Activated T-cell treated with anti-CD3 and anti-CD28 coated beads, Interleukin-2, amount 50 U/mL, for 24 hours (primary cell): ENCODE results near the gene TMC2.
"Not testable (repeated sequence)": the region's sequence is repeated elsewhere in the genome, so short reads cannot be mapped to it uniquely, and the experiment has no call there.

ENCODE experiments used
- DNase-seq: peaks from one replicate; pipeline ENCODE4 v3.0.0-alpha.2; 2020
- H3K27ac Mint-ChIP-seq: 2 replicates; pipeline ENCODE4 v1.8.0; 2020; ENCODE audit warnings: mild to moderate bottlenecking, mixed read lengths
- H3K27me3 Mint-ChIP-seq: 2 replicates; pipeline ENCODE4 v1.8.0; 2020; ENCODE audit warnings: mixed read lengths
- H3K36me3 Mint-ChIP-seq: 2 replicates; pipeline ENCODE4 v1.8.0; 2020; ENCODE audit warnings: low read depth, mixed read lengths
- H3K4me1 Mint-ChIP-seq: 2 replicates; pipeline ENCODE4 v1.8.0; 2020; ENCODE audit warnings: low read depth, mixed read lengths
- H3K4me3 Mint-ChIP-seq: 2 replicates; pipeline ENCODE4 v1.8.0; 2020; ENCODE audit warnings: mild to moderate bottlenecking, moderate library complexity, mixed read lengths
- H3K9me3 Mint-ChIP-seq: 2 replicates; pipeline ENCODE4 v1.8.0; 2020; ENCODE audit warnings: mixed read lengths

The TMC2 gene

DNA sequence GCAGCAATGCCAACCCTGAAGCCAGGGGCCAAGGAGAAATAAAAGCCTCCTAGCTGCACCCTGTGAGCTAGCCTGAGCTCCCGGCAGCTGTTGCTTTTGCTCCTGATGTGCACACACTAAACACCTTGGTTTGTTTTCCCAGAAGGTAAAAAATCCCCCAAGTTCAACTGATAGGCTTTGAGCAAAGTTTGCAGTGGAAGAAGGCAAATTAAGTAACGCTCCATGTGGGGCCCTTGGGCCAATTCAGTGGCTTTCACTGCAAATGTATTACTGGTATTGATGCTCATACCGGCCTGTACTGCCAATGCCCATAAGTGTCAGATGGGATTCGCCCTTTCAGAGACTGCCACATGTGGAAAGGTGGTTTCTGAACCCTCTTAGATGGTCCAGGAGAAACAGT lies 137.1 kb downstream of the TMC2 start:
- no peak for DNase-seq
- Mint-ChIP-seq H3K27me3 (no peaks in the 10 kb centered on the region), H3K4me3 (no peak overlapping the region), H3K9me3 (no peaks in the 10 kb centered on the region), H3K36me3 (no peaks in the 10 kb centered on the region), H3K4me1 (no peaks in the 10 kb centered on the region), H3K27ac (no peak overlapping the region)

DNA sequence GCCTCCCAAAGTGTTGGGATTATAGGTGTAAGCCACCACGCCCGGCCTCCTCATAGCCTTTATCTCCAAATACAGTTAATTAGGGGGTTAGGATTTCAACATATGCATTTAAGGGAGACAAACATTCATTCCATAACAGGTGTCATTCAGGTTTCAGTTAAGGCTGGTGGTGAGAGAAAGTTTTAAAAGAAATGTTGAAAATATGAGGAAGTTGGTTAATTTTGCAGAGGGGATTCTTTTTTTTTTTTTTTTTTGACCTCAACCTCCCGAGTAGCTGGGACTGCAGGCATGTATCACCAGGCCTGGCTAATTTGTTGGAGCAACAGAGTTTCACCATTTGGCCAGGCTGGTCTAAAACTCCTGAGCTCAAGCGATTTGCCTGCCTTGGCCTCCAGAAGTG lies 143.7 kb downstream of the TMC2 start:
- Mint-ChIP-seq H3K36me3 (no peaks in the 10 kb centered on the region), H3K27ac (no peak overlapping the region), H3K4me1 (no peaks in the 10 kb centered on the region), H3K27me3 (peaks cover 26% of the 10 kb centered on the region), H3K4me3 (no peak overlapping the region), H3K9me3 (no peaks in the 10 kb centered on the region)
- DNase-seq: no peak

DNA sequence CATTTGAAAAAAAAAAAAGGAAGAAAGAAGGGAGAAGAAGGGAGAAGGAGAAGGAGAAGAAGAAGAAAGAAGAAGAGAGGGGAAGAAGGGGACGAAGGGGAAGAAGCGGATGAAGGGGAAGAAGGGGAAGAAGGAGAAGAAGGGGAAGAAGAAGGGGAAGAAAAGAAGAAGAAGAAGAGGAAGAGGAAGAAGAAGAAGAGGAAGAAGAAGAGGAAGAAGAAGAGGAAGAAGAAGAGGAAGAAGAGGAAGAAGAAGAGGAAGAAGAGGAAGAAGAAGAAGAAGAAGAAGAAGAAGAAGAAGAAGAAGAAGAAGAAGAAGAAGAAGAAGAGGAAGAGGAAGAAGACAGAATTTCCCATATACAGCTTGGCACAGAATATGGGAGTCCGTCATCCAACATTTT lies 145.7 kb downstream of the TMC2 start:
- not testable (repeated sequence) for H3K4me3 Mint-ChIP-seq, DNase-seq, H3K27ac Mint-ChIP-seq, H3K4me1 Mint-ChIP-seq, H3K9me3 Mint-ChIP-seq, H3K36me3 Mint-ChIP-seq
- peaks cover 26% of the 10 kb centered on the region for H3K27me3 Mint-ChIP-seq

DNA sequence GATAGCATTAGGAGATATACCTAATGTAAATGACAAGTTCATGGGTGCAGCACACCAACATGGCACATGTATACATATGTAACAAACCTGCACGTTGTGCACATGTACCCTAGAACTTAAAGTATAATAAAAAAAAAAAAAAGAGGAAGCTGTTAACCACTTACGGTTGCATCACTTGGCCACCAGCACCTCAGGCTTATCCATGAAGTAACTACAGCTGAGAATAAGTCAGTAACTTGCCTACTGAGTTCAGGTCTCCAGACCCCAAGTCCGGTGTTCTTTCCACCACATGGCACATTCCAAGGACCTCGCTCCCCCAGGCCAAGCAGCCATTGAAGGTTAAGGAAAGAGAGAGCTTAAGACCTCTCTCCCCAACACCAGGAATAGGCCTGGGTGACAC lies 148.4 kb downstream of the TMC2 start:
- H3K4me3 Mint-ChIP-seq, DNase-seq, H3K27ac Mint-ChIP-seq, H3K9me3 Mint-ChIP-seq, H3K36me3 Mint-ChIP-seq: not testable (repeated sequence)
- Mint-ChIP-seq H3K27me3 (peaks cover 23% of the 10 kb centered on the region), H3K4me1 (peaks cover 11% of the 10 kb centered on the region)

DNA sequence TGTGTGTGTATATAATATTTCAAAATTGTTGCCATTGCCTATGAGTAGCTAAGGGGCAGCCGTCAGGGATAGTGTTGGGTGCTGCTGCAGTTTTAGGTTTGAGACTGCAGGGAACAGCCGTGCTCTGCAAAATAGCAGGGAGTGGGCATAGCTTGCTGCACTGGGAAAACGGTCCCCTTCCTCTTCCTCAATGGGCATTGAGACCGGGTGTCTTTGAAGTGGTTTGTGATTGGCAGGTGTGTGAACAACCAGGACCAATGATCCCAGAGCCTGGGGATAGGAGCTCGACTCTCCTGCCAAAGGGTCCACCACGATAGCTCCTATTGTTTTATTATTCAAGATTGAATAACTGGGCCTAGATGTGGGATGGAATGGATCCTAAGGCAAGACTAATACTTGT lies 151.1 kb downstream of the TMC2 start:
- no peak for DNase-seq
- Mint-ChIP-seq H3K36me3 (no peaks in the 10 kb centered on the region), H3K9me3 (no peaks in the 10 kb centered on the region), H3K27ac (no peak overlapping the region), H3K4me3 (no peak overlapping the region), H3K27me3 (peaks cover 26% of the 10 kb centered on the region), H3K4me1 (peaks cover 20% of the 10 kb centered on the region)

DNA sequence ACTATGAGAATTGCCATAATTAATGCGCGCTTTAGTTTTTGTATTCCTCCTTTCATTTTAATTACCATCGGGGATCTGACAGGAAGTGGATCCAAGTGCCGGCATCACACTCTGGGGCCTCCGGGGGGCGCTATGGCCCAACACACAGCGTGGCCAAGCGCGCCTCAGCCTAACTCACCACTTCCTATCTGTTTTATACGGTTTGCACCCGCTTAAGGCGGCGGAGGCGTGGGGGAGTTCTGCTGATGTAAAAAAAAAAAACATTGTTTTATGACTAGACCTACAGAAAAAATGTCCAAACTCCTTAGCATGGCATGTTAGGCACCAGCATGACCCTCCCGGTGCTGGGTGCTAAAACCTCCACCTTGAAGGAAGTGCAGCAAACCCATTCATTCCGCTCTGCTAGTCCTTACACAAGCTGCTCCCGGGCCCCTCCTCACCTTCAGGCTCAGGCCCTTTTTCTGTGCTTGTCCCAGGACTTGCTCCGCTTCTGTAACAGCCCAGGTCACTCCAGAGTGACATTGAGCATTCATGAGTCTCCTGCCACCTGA lies 151.7 kb downstream of the TMC2 start:
- Mint-ChIP-seq H3K4me3 (peak overlapping the region; percentile 36), H3K27me3 (peaks cover 22% of the 10 kb centered on the region), H3K4me1 (peaks cover 20% of the 10 kb centered on the region), H3K9me3 (no peaks in the 10 kb centered on the region), H3K36me3 (no peaks in the 10 kb centered on the region), H3K27ac (no peak overlapping the region)
- DNase-seq: peak; percentile 83

DNA sequence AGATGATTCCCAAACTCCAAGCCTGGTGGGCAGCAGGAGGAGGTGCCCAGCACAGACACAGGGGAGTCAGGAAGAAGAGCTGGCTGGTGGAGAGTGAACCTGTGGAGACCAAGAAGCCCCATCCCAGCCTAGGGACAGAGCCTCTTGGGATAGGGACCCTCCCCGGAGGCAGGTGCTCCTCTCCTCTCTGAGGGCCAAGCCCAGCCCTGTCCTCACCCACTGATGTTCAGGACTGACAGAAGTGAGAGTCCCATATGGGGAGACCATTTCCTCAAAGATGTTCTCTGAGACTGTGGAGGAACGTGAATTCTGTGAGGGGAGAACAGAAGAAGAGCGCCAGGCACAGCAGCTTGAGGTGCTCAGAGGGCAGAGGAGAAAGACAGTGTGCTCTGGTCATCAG lies 153.8 kb downstream of the TMC2 start:
- no peaks in the 10 kb centered on the region for H3K9me3 Mint-ChIP-seq
- peaks cover 20% of the 10 kb centered on the region for H3K4me1 Mint-ChIP-seq
- H3K27me3 Mint-ChIP-seq: peaks cover 33% of the 10 kb centered on the region
- H3K4me3 Mint-ChIP-seq: no peak overlapping the region
- no peak overlapping the region for H3K27ac Mint-ChIP-seq
- no peak for DNase-seq
- no peaks in the 10 kb centered on the region for H3K36me3 Mint-ChIP-seq

DNA sequence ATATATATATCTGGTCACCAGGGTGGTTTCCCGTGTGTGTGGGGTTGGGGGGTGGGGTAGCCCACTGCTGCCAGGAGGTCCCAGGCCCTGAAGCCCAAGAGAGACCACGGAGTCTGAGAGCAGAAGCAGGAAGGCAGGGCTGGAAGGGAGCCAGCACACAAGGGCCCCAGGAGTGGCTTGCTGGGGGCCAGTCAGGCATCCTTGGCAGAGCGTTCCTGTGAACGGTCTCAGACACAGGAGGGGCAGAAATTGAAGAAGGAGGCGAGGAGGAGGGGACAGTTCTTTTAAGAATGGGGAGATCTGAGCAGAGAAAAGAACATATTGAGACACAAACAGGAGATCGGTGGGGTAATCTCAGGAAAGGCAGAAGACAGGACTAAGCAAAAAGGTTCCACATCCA lies 154.3 kb downstream of the TMC2 start:
- Mint-ChIP-seq H3K4me3 (peak overlapping the region; percentile 76), H3K27me3 (peaks cover 38% of the 10 kb centered on the region), H3K4me1 (peaks cover 20% of the 10 kb centered on the region), H3K36me3 (no peaks in the 10 kb centered on the region), H3K27ac (no peak overlapping the region), H3K9me3 (no peaks in the 10 kb centered on the region)
- DNase-seq: no peak

DNA sequence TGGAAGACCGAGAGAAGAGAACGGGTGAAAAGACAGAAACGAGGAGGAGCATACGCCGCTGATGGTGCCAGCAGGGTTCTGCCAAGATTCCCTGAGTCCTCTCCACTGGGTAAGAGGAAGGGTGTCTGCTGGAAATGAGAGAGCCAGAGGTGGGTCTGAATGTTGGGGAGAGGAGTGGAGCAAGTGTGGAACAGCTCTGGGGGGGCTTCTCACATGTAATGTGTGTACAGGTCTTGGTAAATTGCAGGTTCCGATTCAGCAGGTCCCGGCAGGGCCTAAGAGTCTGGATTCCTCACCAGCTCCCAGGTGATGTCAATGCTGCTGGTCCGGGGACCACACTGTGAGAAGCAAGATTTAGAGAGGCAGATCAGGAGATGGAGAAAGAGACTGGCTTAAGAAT lies 154.8 kb downstream of the TMC2 start:
- H3K27ac Mint-ChIP-seq: no peak overlapping the region

More for the DNA sequence above, 154.8 kb downstream of the TMC2 start:
- no peak for DNase-seq
- H3K9me3 Mint-ChIP-seq: no peaks in the 10 kb centered on the region
- peaks cover 20% of the 10 kb centered on the region for H3K4me1 Mint-ChIP-seq
- H3K4me3 Mint-ChIP-seq: peak overlapping the region; percentile 76
- no peaks in the 10 kb centered on the region for H3K36me3 Mint-ChIP-seq
- peaks cover 42% of the 10 kb centered on the region for H3K27me3 Mint-ChIP-seq
